NB4 (cell line): ENCODE measurements around the gene LYRM4.

Source experiments
- DNase-seq: peaks from one replicate; pipeline ENCODE4 v3.0.0; 2010; ENCODE audit warnings: low read depth
- H3K4me3 ChIP-seq: one replicate; pipeline ENCODE4 v1.5.1; 2011; ENCODE audit warnings: mild to moderate bottlenecking, low read depth, low read length, moderate library complexity
- CTCF ChIP-seq: IDR thresholded peaks from one replicate; pipeline ENCODE4 v1.5.1; 2012; ENCODE audit warnings: low read depth, low read length
- MAX ChIP-seq: IDR thresholded peaks from 2 replicates; pipeline ENCODE4 v1.6.1; 2011; ENCODE audit warnings: low read depth, low read length
- MYC ChIP-seq: IDR thresholded peaks from 2 replicates; pipeline ENCODE4 v1.6.1; 2011; ENCODE audit warnings: low read depth, low read length
- POLR2A ChIP-seq: IDR thresholded peaks from 2 replicates; pipeline ENCODE4 v1.6.1; 2011; ENCODE audit warnings: mild to moderate bottlenecking; ENCODE audit not compliant: insufficient read length; ENCODE audit errors: extremely low read depth

LYRM4 gene

GRCh38 chr6:5271926-5272325 lies 11.2 kb upstream of the LYRM4 start:
- no peak for DNase-seq
- no peak overlapping the region for H3K4me3 ChIP-seq
- TF ChIP-seq MAX (no peak), CTCF (no peak), MYC (no peak)

- no peak for DNase-seq
- no peak overlapping the region for H3K4me3 ChIP-seq
- no peak for TF ChIP-seq MYC
- no peak for TF ChIP-seq POLR2A
- no peak for TF ChIP-seq CTCF
- no peak for TF ChIP-seq MAX
These were observed 9.4 kb upstream of the LYRM4 start for GRCh38 chr6:5270093-5270680.

GRCh38 chr6:5266423-5266822 lies 5.7 kb upstream of the LYRM4 start:
- TF ChIP-seq POLR2A (no peak), MAX (no peak), MYC (no peak), CTCF (no peak)
- no peak overlapping the region for H3K4me3 ChIP-seq
- no peak for DNase-seq

- DNase-seq, result no peak
- TF ChIP-seq CTCF (no peak), POLR2A (no peak), MAX (no peak), MYC (no peak; the same call in 1 of the 2 replicates)
- peak overlapping the region; percentile 90 for H3K4me3 ChIP-seq
These were observed 877 bp upstream of the LYRM4 start for GRCh38 chr6:5261545-5262109.

- peak; percentile 77; the same call in 1 of the 2 replicates for TF ChIP-seq MAX
- TF ChIP-seq CTCF, result no peak
- TF ChIP-seq MYC, result peak; percentile 62
- TF ChIP-seq POLR2A, result no peak
- peak overlapping the region; percentile 90 for H3K4me3 ChIP-seq
- peak; percentile 84 for DNase-seq
These were observed 584 bp downstream of the LYRM4 start for GRCh38 chr6:5260111-5260620.

GRCh38 chr6:5259428-5259827 lies 1.3 kb downstream of the LYRM4 start:
- peak overlapping the region; percentile 90 for H3K4me3 ChIP-seq
- DNase-seq, result no peak
- TF ChIP-seq MAX (no peak), MYC (no peak), POLR2A (no peak), CTCF (no peak)
